ENCODE data around the gene STYXL1.

GRCh38 chr7:75960372-75960771 is 87.4 kb downstream of the STYXL1 start:
- TF ChIP-seq, protein P1, sequence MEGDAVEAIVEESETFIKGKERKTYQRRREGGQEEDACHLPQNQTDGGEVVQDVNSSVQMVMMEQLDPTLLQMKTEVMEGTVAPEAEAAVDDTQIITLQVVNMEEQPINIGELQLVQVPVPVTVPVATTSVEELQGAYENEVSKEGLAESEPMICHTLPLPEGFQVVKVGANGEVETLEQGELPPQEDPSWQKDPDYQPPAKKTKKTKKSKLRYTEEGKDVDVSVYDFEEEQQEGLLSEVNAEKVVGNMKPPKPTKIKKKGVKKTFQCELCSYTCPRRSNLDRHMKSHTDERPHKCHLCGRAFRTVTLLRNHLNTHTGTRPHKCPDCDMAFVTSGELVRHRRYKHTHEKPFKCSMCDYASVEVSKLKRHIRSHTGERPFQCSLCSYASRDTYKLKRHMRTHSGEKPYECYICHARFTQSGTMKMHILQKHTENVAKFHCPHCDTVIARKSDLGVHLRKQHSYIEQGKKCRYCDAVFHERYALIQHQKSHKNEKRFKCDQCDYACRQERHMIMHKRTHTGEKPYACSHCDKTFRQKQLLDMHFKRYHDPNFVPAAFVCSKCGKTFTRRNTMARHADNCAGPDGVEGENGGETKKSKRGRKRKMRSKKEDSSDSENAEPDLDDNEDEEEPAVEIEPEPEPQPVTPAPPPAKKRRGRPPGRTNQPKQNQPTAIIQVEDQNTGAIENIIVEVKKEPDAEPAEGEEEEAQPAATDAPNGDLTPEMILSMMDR (IDR thresholded peaks at IDR 0.05): no peak
- no peak for TF ChIP-seq POLR2A (IDR thresholded peaks at IDR 0.05)
